Transverse colon (tissue), 4 donors: ENCODE data around the gene TMEM38B.

ENCODE experiments used
- POLR2AphosphoS5 ChIP-seq, 3 donors: sonication (generic); formaldehyde crosslinking; IDR thresholded peaks; one replicate each; pipeline ENCODE4 v1.6.1; 2016; ENCODE audit warnings: antibody characterized with exemption in 3 of 3
- TF ChIP-seq, protein P1 (sequence below), 5 experiments: fragments of 200-600 bp in 3 of 5; fragments of 450-650 bp in 2 of 5; sonication (generic) in 3 of 5; IDR thresholded peaks; 1 replicate in 2 of 5; 2 replicates in 3 of 5; pipeline ENCODE4 v1.5.1; 2016 to 2017; ENCODE audit warnings: antibody characterized with exemption in 5 of 5, inconsistent platforms in 3 of 5, mild to moderate bottlenecking in 2 of 5, moderate library complexity in 1 of 5

DNA sequence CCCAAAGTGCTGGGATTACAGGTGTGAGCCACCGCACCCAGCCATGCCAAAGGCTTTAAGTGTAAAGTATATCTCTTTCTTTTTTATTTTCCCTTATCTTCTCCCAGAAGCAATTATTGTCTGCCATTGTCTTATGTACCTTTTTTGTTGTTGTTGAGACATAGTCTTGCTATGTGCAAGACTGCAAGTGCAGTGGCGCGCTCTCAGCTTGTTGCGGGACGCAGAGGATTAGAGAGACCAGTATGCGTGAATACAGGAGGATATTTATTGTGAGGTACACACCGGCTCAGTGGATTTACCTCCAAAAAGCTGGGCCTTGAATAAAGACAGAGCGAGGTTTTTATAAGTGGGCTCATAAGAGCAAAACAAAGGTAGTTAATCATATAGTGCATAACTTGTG is 11.8 kb downstream of the TMEM38B start:
- no peak for TF ChIP-seq POLR2AphosphoS5 (IDR thresholded peaks at IDR 0.05)
- TF ChIP-seq, protein P1, sequence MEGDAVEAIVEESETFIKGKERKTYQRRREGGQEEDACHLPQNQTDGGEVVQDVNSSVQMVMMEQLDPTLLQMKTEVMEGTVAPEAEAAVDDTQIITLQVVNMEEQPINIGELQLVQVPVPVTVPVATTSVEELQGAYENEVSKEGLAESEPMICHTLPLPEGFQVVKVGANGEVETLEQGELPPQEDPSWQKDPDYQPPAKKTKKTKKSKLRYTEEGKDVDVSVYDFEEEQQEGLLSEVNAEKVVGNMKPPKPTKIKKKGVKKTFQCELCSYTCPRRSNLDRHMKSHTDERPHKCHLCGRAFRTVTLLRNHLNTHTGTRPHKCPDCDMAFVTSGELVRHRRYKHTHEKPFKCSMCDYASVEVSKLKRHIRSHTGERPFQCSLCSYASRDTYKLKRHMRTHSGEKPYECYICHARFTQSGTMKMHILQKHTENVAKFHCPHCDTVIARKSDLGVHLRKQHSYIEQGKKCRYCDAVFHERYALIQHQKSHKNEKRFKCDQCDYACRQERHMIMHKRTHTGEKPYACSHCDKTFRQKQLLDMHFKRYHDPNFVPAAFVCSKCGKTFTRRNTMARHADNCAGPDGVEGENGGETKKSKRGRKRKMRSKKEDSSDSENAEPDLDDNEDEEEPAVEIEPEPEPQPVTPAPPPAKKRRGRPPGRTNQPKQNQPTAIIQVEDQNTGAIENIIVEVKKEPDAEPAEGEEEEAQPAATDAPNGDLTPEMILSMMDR (IDR thresholded peaks at IDR 0.05) = no peak
